GM23248 (cell line): ENCODE results near the gene ZNF622. TPM values are rescaled to one million over a fixed set of nuclear protein-coding genes. Genes with fewer than 3 reads are reported as not detected.

ENCODE experiments used
- DNase-seq: peaks from one replicate; pipeline ENCODE4 v3.0.0-alpha.2; 2015
- H2AFZ ChIP-seq: fragments of 200-600 bp; sonication (generic); 2 replicates; pipeline ENCODE4 v1.6.1; 2016; ENCODE audit warnings: antibody characterized with exemption
- H3F3A ChIP-seq: fragments of 200-600 bp; sonication (generic); 2 replicates; pipeline ENCODE4 v1.6.1; 2016; ENCODE audit warnings: mild to moderate bottlenecking, antibody characterized with exemption, mixed run types; ENCODE audit not compliant: insufficient read depth
- H3K27ac ChIP-seq: fragments of 200-600 bp; sonication (generic); 2 replicates; pipeline ENCODE4 v1.5.1; 2016; ENCODE audit warnings: mild to moderate bottlenecking
- H3K27me3 ChIP-seq: fragments of 200-600 bp; sonication (generic); replicated peaks from 2 replicates; pipeline ENCODE4 v1.6.1; 2016; ENCODE audit warnings: mild to moderate bottlenecking; ENCODE audit not compliant: insufficient read depth
- H3K36me3 ChIP-seq: fragments of 200-600 bp; sonication (generic); 2 replicates; pipeline ENCODE4 v1.6.1; 2016; ENCODE audit warnings: low read depth, mild to moderate bottlenecking
- H3K4me1 ChIP-seq: fragments of 200-600 bp; sonication (generic); 2 replicates; pipeline ENCODE4 v1.6.1; 2016; ENCODE audit warnings: mild to moderate bottlenecking; ENCODE audit not compliant: insufficient read depth
- H3K4me2 ChIP-seq: fragments of 200-600 bp; sonication (generic); one replicate; pipeline ENCODE4 v1.6.1; 2016; ENCODE audit warnings: mild to moderate bottlenecking; ENCODE audit not compliant: unreplicated experiment
- H3K4me3 ChIP-seq: fragments of 200-600 bp; sonication (generic); 2 replicates; pipeline ENCODE4 v1.5.1; 2016; ENCODE audit warnings: mild to moderate bottlenecking
- H3K79me2 ChIP-seq: fragments of 200-600 bp; sonication (generic); 2 replicates; pipeline ENCODE4 v1.6.1; 2016; ENCODE audit warnings: mild to moderate bottlenecking; ENCODE audit not compliant: insufficient read depth
- H3K9ac ChIP-seq: fragments of 200-600 bp; sonication (generic); 2 replicates; pipeline ENCODE4 v1.6.1; 2016; ENCODE audit warnings: mild to moderate bottlenecking
- H3K9me2 ChIP-seq: fragments of 200-600 bp; sonication (generic); 2 replicates; pipeline ENCODE4 v1.6.1; 2016; ENCODE audit warnings: mixed run types, mild to moderate bottlenecking, moderate library complexity; ENCODE audit not compliant: insufficient read depth
- H3K9me3 ChIP-seq: fragments of 200-600 bp; sonication (generic); one replicate; pipeline ENCODE4 v1.6.1; 2017; ENCODE audit warnings: low read depth
- H4K20me1 ChIP-seq: fragments of 200-600 bp; sonication (generic); 2 replicates; pipeline ENCODE4 v1.6.0; 2016; ENCODE audit not compliant: insufficient read depth
- EZH2 ChIP-seq: fragments of 200-600 bp; sonication (generic); IDR thresholded peaks from 2 replicates; pipeline ENCODE4 v1.6.1; 2018; ENCODE audit warnings: antibody characterized with exemption, mild to moderate bottlenecking; ENCODE audit not compliant: insufficient read depth, poor library complexity, severe bottlenecking
- EZH2phosphoT487 ChIP-seq: fragments of 200-600 bp; sonication (generic); IDR thresholded peaks from 2 replicates; pipeline ENCODE4 v1.6.1; 2018; ENCODE audit warnings: antibody characterized with exemption, moderate library complexity, mild to moderate bottlenecking, low read depth; ENCODE audit not compliant: insufficient read depth
- WGBS, 2 experiments: methylation state at CpG; one replicate each; pipeline ENCODE4 v1.1.6; 2015 to 2017; ENCODE audit warnings: low lambda C conversion rate in 2 of 2, low coverage in 1 of 2; ENCODE audit errors: missing lambda C conversion rate in 2 of 2; 5-methylcytosine and 5-hydroxymethylcytosine counted together
- in situ Hi-C: fragments of 300-500 bp; cut with MboI; formaldehyde crosslinking; loops from 2 replicates; pipeline ENCODE4 v1.15.0; 2020
- polyA plus RNA-seq: library from polyadenylated mRNA; unstranded; fragments of >200 nt; fragmentation: Nextera tagmentation; extraction: Ambion mirVana; gene quantifications from 2 replicates; pipeline ENCODE4 v1.2.1, GENCODE V29; 2016
- total RNA-seq: library from RNA; depleted of rRNA; stranded (reverse); fragments of >200 nt; shearing (Covaris generic); gene quantifications from 2 replicates; pipeline ENCODE4 v1.2.3, GENCODE V29; 2014

The ZNF622 gene
- total and polyA plus RNA-seq, 2 experiments from 2014 or later, result 52.1 to 58.1 TPM

- peak; percentile 81 for DNase-seq
- Histone ChIP-seq H3K27ac (peak overlapping the region; percentile 76), H3K9ac (peak overlapping the region; percentile 51)
Measured at GRCh38 chr5:16456103-16456832, 9.3 kb downstream of the ZNF622 start.

GRCh38 chr5:16455668-16456067, 9.9 kb downstream of the ZNF622 start:
- peaks cover 5% of the 10 kb centered on the region; the same call in 1 of the 2 replicates for H4K20me1 ChIP-seq
- peak overlapping the region; percentile 51 for H3K9ac ChIP-seq
- no peaks in the 10 kb centered on the region for H3K9me3 ChIP-seq
- H3K79me2 ChIP-seq, result peaks cover 83% of the 10 kb centered on the region
- in situ Hi-C loops, result loop anchor here (10.0 kb wide), 1 partner anchor 301 kb away; no protein-coding TSS in a partner anchor
- no peaks in the 10 kb centered on the region for H3K27me3 ChIP-seq
- H3K36me3 ChIP-seq, result peaks cover 62% of the 10 kb centered on the region
- peak overlapping the region; percentile 58 for H3K4me2 ChIP-seq
- no peak overlapping the region for H3K4me3 ChIP-seq
- WGBS, 2 experiments, result 79 to 85% methylated on average over 5 of the region's 5 CpGs
- peaks cover 50% of the 10 kb centered on the region for H3F3A ChIP-seq
- no peaks in the 10 kb centered on the region for H3K9me2 ChIP-seq
- H3K4me1 ChIP-seq, result peaks cover 42% of the 10 kb centered on the region
- DNase-seq, result no peak
- no peak for TF ChIP-seq EZH2phosphoT487
- TF ChIP-seq EZH2, result no peak
- peak overlapping the region; percentile 76 for H3K27ac ChIP-seq
- no peak overlapping the region for H2AFZ ChIP-seq

More at GRCh38 chr5:16456103-16456832, 9.3 kb downstream of the ZNF622 start:
- peaks cover 62% of the 10 kb centered on the region for H3K36me3 ChIP-seq
- no peaks in the 10 kb centered on the region for H3K27me3 ChIP-seq
- TF ChIP-seq EZH2 (no peak), EZH2phosphoT487 (no peak)
- H3K4me1 ChIP-seq, result peaks cover 48% of the 10 kb centered on the region
- 26 to 33% methylated on average over 4 of the region's 4 CpGs for WGBS, 2 experiments
- no peak overlapping the region for H2AFZ ChIP-seq
- no peaks in the 10 kb centered on the region for H3K9me2 ChIP-seq
- peak overlapping the region; percentile 58 for H3K4me2 ChIP-seq
- H3K9me3 ChIP-seq, result no peaks in the 10 kb centered on the region
- H3K4me3 ChIP-seq, result no peak overlapping the region
- H4K20me1 ChIP-seq, result peaks cover 5% of the 10 kb centered on the region; the same call in 1 of the 2 replicates
- peaks cover 89% of the 10 kb centered on the region for H3K79me2 ChIP-seq
- in situ Hi-C loops, result loop anchor here (10.0 kb wide), 1 partner anchor 301 kb away; no protein-coding TSS in a partner anchor
- H3F3A ChIP-seq, result peaks cover 56% of the 10 kb centered on the region

DNA sequence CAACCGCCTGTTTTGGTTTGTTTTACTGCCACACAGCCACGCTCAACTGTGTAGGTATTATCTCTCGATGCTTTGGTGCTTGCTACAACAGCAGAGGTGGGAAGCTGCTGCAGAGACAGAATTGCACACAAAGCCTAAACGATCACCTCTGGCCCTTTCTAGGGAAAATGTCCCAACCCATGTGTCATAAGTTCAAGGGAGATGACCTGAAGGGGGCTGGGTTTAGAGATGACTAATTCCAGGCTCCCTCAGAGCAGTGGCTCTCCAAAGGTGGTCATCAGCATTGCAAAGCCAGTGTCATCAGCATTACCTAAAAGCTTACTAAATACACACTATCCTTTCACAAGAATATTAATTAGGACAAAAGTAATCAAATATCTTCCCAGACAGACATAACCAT, 10.9 kb downstream of the ZNF622 start:
- no peak overlapping the region for H3K27ac ChIP-seq
- H3K4me2 ChIP-seq, result no peak overlapping the region
- peaks cover 32% of the 10 kb centered on the region for H3K4me1 ChIP-seq
- TF ChIP-seq EZH2phosphoT487 (no peak), EZH2 (no peak)
- H3K9me2 ChIP-seq, result no peaks in the 10 kb centered on the region
- no peak for DNase-seq
- H3K79me2 ChIP-seq, result peaks cover 73% of the 10 kb centered on the region
- no peak overlapping the region for H3K9ac ChIP-seq
- in situ Hi-C loops, result loop anchor here (10.0 kb wide), 1 partner anchor 300 kb away; no protein-coding TSS in a partner anchor
- no peaks in the 10 kb centered on the region for H3K9me3 ChIP-seq
- H2AFZ ChIP-seq, result no peak overlapping the region
- H4K20me1 ChIP-seq, result peaks cover 5% of the 10 kb centered on the region; the same call in 1 of the 2 replicates
- peaks cover 40% of the 10 kb centered on the region for H3F3A ChIP-seq
- peaks cover 62% of the 10 kb centered on the region for H3K36me3 ChIP-seq
- WGBS, 2 experiments, result 96 to 100% methylated on average over 4 of the region's 4 CpGs
- no peaks in the 10 kb centered on the region for H3K27me3 ChIP-seq
- no peak overlapping the region for H3K4me3 ChIP-seq

GRCh38 chr5:16453609-16454008, 12.0 kb downstream of the ZNF622 start:
- Histone ChIP-seq H3K4me1 (peaks cover 23% of the 10 kb centered on the region), H3K9me2 (no peaks in the 10 kb centered on the region), H3F3A (peaks cover 29% of the 10 kb centered on the region), H3K4me3 (no peak overlapping the region), H3K79me2 (peaks cover 62% of the 10 kb centered on the region), H2AFZ (no peak overlapping the region), H3K27me3 (no peaks in the 10 kb centered on the region), H3K36me3 (peaks cover 67% of the 10 kb centered on the region), H3K4me2 (no peak overlapping the region), H3K9ac (no peak overlapping the region), H3K27ac (no peak overlapping the region), H4K20me1 (peaks cover 5% of the 10 kb centered on the region; the same call in 1 of the 2 replicates), H3K9me3 (no peaks in the 10 kb centered on the region)
- TF ChIP-seq EZH2phosphoT487, result no peak
- DNase-seq, result no peak
- in situ Hi-C loops, result loop anchor here (10.0 kb wide), 1 partner anchor 299 kb away; no protein-coding TSS in a partner anchor
